ENCODE measurements around the gene MTSS2.

Gene MTSS2, protein sequence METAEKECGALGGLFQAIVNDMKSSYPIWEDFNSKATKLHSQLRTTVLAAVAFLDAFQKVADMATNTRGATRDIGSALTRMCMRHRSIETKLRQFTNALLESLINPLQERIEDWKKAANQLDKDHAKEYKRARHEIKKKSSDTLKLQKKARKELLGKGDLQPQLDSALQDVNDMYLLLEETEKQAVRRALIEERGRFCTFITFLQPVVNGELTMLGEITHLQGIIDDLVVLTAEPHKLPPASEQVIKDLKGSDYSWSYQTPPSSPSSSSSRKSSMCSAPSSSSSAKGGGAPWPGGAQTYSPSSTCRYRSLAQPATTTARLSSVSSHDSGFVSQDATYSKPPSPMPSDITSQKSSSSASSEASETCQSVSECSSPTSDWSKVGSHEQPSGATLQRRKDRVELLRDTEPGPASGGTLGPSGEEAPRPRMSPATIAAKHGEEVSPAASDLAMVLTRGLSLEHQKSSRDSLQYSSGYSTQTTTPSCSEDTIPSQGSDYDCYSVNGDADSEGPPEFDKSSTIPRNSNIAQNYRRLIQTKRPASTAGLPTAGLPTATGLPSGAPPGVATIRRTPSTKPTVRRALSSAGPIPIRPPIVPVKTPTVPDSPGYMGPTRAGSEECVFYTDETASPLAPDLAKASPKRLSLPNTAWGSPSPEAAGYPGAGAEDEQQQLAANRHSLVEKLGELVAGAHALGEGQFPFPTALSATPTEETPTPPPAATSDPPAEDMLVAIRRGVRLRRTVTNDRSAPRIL

DNA sequence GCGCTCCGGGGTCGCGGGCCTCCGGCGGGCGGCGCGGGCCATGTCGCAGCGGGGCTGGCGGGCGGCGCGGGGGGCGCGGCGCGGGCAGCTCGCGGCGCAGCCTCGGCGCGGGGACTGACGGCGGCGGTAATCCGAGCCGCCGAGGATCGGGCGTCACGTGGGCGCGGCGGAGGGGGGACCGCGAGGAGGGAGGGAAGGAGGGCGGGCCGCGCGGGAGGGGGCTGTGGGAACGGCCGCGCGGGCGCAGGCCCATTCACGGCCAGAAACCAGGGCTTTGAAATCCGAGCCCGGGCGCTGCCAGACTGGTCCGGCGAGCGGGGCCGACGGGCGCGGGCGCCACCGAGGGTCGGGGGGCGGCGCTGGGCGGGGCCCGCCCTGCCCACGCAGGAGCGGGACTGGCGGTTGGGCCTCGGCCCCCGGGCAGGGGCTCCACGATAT lies at the start of gene MTSS2:
Gene MTSS2, minus strand, starts transcription at position 116 of the 438 bp plus-strand sequence. CDS start 262 bp downstream, outside the sequence.
- peak; percentile 71 for DNase-seq

DNA sequence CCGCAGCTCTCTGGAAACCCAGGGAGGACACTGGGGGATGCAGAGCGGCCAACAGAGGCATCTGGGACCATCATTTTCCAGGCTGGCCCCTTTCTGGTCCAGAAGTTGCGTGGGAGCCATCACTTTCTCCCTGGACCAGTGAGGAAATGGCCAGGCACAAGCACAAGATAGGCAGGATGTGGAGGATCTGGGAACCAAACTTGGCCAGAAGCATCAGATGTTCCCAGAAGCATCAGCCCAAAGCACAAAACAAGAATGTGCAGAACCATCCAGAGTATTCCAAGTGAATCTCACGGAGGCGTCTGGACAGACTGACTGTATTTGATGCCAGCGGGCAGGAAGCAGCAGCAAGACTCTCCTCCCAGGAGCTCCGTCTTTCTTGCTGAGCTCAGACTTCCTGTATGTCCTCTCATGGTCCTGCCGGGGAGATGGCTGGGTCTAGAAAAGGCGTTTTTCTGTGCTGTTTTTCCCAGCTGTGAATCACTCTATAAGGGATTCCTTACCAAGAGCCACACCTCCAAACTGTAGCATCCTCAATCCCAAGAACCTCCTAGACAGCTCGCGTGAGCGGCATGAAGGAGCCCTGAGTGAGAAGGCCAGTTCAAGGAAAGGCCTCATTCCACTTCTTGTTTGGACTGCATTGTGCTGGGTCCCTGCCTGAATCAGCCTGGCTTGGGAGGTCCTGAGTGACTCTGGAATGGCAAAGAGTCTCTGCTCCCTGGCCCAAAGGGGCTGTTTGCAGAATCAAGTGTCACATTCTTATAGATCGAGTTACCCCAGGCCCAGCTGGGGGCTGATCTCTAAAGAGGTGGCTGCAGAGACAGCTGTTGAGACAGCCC lies 49.5 kb upstream of the MTSS2 start:
- no peak for DNase-seq

DNA sequence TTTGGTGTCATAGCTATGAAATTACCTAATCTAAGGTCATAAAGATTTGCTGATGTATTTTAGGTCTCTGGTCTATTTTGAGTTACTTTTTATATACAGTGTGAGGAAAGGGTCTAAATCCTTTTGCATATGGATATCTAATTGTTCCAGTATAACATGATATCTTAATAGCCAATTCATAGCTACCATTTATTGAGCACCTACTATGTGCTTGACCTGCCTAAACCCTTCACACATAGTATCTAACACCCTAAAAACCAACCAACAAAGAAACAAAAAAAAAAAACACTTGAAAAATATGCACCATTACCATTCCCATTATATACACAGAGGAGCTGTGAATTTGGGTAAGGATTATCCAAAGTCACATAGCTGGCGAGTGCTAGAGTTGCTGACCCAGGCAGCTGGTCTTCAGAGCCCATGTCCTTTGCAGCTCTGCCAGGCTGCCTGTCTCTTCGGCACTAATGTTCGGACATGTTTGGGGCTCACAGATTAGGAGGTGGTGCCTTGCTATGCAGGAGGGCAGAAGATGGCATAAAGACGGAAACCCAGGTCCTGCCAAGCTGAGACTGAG lies 48.8 kb upstream of the MTSS2 start:
- no peak for DNase-seq

DNA sequence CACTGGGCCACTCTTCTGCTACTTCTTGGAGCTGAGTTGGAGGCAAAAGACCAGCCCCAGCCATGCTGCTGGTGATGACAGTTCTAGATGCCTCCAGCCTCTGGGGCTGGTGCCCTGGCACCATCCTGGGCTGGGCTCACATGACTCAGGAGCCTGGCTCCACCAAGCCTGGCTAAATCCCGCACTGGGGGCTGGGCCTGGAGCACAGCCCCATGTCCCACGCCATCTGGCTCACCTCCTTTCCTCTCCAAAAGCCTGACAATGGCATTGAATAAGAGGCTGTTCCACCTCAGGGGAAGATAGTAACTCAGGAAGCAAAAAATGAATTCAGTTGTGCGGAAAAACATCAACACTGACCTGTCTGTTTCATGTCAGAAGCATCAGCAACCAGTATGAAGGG lies 45.1 kb upstream of the MTSS2 start:
- DNase-seq = no peak

DNA sequence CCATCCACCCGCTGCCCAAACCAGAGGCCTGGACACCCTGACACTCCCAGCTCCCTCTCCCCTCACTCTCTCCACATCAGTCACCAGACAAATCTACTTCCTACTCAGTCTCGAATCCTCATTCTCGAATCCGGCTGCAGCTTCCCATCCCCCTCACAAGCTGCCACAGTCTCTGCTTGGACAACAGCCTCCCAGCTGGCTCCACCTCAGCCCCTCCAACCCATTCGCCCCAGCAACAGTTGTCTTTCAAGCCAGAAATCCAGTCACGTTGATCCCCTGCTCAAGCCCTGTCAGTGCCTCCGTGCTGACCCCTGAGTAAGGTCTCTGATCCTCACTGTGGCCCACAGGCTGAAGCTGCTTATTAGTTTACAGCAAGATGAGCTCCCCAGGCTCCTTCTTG lies 44.2 kb upstream of the MTSS2 start:
- peak; percentile 55 for DNase-seq

DNA sequence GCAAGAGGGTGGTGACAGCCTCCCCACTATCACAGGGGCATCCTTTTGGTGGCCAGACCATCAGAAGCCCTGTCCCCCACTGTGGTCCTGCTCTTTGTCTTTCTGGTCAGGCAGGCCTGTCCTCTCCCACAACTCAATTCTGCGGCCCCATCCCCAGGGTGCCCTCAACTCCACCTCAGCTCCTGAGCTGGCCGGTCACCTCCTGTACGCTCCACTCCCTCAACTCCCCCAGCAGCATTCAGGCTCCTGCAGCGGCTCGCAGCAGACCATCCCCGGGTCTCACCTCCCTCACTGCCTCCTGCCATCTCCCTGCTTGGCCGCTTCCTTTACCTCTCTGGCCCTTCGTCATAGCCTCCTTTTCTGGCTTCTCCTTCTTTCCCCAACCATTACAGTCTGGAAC lies 43.4 kb upstream of the MTSS2 start:
- no peak for DNase-seq

DNA sequence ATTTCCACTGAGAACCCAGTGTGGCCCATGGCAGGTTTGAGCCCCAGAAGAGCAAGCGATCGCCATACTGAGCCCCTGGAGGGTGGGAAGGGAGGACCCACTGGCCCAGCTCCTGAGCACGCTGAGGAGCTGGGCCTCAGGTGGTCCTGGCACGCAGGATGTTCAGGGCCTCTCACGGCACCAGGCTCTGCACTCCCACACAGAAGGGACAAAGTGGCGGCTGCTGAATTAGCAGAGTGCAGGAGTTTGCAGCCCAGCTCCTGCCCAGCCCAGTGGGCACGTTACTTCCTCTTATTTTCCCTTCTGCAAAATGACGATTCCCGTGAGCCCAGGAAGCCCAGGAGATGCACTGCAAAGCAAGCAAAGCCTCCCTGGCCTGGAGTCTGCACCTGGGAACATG lies 42.3 kb upstream of the MTSS2 start:
- no peak for DNase-seq

DNA sequence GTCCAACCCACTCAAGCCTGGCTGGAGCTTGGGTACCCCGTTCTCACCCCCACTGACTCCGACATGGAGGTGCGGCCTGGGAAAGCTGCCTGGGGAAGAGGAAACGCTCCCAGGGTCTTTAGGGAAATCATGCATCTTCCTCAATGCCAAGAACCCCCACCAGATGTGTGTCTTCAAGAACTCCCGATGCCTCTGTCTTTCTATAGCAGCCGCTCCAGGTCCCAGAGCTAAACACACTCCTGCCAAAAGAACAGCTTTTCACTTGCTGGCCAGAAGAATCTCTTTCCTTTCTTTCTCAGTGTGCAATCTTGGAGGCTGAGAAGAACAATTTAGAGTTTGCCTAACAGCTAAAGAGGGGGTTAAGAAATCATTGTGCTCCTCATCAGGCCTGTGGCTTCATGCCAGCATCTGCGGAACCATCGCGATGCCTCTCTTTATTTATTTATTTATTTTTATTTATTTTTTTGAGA lies 41.1 kb upstream of the MTSS2 start:
- DNase-seq = no peak

DNA sequence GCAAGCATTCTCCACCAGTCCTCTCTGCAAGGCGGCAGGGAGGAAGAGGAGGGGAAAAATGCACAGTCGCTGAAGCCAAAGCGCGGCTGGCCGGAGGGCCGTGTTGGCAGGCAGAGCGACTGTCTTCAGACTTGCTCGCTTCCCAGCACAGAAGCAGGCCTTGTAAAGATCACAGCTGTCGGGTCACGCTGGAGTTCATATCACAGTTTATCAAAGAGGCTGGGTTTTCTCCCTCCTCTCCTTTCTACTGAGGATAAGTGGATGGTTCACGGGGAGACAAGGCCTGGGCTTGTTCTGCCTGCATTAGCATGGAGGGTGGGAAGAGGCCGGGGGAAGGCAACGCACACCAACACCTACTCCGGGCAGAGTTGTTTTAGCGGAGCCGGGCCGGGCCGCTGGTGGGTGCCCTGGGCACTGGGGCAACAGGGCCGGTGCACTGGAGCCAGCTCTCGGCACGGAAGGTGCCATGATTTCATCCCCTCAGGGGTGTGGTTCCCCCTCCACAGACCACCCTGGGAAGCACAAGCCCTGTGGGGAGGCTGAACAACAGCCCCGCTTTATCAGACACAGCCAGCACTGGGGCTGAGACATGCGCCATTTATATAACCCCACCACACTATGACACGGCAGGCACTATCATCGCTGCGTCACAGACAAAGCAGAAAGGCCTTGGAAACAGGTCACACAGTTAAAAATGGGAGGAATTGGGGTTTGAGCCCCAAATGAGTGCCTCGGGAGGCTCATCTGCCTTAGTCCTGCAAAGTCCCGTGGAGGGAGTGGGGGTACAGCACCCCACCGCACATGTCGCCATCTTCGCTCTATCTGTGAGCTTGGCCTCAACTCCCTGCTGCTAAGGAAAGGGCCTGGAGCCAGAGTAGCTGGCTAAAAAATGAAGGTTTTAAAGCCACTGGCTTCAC lies 40.3 kb upstream of the MTSS2 start:
- peak; percentile 70 for DNase-seq

DNA sequence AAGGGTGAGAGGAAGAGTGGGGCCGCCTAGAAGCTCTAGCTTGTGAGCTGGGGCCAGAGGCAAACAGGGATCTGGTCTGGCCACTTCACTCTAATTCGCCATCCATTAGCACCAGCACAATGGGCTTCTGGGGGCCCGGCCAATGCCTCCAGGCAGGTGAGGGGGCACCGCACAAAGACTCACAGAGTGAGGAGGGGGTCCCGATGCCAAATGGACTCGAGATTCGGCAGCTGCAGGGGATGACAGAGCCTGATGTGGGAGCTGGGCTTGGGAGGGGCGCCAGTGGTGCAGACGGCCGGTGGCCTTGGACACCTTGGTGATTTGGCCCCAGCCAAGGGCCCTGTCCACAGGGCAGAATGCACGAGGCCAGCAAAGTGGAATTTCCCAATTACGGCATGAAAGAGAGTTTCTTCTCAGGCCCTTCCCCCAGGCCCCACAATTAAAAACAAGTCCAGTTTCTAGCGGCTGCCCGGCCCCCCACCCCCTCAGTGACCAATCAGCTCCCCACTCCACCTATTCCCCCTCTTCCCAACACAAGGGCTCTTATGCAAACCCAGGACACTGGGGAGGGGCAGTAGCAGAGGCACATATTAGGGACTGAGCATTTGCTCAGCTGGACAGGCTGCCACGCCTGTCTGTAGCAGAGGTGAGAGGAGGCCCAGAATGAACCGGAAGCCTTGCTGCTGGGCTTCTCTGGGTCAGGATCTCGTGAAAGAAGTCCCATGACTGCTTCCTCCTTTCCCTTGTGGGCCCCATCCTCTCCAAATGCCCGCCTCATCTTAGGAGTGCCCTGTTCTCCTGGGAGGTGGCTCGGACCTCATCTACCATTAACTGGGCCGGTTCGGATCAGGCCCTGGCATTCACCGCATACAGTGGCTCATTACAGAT lies 39.4 kb upstream of the MTSS2 start:
- peak; percentile 43 for DNase-seq

DNA sequence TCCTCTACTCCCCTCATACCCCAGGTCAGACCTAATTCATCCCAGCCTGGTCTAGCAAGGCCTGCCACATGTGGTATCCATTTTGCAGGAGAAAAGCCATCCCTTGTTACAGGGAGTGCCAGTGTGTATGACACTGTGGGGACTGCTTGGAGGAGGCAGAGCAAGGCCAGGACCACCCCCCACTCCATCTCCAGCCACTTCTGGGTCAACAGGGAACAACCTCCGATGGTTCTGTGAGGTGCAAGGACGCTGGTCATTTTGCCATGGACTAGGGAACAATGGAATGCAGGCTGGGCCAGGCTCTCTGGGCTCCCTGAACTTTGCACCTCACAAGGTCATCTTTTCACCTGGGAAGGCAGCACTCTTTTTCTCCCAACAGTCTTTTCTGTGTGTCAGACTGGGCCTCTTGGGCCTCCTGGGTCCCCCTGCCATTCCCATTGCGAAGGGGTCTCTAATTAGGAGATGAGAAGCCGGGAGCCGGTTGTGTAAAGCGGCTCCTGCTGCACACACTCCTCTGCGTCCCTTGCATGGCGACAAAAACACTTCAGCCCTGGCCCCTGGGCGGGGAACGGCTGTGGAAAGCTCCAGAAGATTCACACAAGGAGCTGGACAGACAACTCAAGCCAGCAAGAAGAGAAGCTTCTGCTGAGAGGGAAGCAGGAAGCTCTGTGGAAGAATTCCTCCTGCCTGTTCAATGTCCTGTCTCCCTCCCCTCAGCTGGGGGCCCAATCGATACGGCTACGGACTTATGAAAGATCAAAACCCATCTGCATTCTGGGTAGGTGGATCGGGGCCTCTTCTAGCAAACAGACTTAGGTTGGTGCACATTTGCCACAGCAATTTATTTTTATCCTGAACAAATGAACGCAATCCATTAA lies 38.5 kb upstream of the MTSS2 start:
- peak; percentile 43 for DNase-seq

DNA sequence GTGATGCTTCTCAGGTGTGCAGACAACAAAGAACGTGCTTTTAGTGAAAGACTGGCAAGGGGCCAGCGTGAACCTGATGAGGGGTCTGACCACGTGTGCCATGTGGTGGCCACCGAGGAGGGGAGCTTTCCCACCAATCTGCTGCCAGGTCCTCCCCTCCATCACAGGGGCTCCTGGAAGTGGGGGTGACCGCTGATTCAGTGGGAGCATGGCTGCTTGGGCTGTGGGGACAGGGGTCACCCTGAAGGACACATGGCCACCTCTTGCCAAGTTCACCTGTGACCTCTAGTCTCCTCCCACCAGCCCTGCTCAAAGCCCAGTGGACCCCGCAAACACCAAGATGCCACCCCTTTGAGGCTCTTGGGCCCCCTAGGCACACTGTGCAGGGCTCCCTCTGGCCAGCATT lies 37.9 kb upstream of the MTSS2 start:
- no peak for DNase-seq

DNA sequence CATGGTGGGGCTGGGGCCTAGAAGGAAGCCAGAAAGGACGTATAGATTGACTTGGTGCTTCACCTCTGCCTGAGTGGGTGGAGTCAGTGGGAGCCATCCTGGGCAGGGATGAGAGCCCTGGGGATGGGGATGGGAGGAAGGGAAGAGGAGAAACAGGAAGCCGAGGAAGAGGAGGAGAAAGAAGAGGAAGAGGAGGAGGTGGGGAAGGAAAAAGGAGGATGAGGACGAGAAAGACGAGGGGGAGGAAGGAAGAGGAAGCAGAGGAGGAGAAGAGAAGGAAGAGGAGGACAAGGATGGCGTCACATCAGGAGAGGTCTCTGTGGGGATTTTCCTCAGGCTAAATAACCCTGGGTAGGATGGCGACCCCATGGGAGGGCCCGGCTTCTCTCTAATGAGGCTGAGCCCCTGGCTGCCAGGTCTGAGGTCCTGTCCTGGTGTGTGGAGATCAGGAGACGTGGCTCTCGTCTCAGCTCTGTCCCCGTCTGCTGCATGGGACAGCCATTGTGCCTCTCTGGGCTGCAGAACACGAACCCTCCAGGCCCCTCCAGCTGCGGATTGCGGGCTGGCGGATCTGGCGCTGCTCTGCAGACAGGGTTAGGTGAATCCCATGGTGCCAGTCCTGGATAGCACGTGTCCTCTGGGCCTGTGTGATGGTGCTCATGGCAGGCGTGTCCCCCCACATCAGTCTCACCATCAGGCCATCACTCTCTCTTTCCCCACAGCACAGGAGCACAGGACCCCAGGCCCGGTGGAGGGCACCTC lies 35.5 kb upstream of the MTSS2 start:
- no peak for DNase-seq

DNA sequence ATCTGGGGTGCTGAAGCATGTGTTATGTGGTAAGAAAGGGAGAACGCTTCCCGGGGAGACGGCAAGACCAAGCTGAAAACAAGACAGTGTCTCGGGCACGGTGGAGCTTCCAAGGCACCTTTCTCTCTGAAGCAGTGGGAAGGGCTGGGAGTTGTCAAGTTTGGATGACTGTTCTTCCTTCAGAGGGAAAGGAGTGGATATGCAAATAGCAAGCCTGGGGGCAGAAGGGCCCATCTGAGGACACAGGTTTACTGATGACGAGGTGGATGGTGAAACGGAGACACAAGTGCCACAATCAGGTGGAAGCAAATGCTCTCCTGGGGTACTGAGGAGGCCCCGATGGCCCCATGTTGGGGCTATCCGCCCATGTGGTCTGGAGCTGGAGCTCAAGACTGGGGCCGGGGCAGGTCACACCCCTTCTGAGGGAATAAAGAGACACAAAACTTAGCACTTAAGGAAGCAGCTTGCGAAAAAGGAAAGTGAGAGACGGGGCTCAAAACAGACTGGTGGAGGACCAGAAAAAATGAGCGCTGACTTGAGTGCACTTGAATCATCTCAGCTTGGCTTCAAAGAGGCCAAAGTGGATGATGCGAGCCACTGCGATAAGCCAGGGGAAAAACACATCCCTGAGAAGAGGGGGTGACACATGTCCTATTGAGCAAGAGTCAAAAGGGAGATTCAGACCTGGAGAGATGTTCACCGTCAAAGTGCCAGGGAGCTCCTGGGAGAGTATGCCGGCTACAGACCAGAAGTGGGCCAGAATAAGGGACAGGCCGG lies 34.8 kb upstream of the MTSS2 start:
- no peak for DNase-seq

DNA sequence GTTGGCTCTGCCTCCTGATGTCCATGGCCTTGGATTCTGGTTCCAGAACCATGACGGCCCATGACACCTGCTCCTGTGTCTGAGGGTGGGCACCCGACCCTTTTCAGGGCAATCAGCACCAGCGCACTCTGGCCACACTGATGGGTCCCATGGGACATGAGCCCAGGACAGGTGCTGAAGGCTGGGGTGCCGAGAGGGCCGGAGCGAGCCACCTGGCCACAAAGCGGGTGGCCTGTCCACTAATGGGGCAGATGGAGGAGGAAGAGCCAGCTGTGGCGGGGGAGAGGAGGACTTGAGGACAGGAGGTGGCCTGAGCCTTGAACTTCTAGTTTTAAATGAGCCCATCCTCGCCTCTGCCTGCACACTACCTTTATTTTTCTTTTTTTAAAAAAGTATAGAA lies 31.2 kb upstream of the MTSS2 start:
- no peak for DNase-seq

DNA sequence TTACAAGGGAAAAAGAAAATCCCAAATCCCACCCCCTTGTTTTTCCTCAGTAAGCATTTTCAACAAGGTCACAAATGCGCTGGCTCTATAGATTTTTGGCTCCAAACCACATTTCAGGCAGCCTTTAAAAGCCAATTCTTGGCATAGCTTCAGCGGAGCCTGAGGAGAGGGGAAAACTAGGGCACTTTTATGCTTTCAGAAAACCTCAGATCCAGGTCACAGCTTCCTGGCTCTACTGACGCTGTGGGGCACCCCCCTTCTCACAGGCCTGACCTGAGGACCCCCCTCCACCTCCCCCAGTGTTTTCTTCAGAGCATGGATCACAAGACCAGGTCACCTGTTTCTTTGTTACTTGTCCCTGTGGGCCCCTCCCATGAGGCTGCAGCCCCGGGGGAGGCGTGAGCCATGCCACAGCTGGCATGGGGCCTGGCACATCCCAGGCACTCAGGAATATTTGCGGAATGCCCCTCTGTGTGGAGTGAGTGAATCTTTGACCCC lies 30.1 kb upstream of the MTSS2 start:
- no peak for DNase-seq

DNA sequence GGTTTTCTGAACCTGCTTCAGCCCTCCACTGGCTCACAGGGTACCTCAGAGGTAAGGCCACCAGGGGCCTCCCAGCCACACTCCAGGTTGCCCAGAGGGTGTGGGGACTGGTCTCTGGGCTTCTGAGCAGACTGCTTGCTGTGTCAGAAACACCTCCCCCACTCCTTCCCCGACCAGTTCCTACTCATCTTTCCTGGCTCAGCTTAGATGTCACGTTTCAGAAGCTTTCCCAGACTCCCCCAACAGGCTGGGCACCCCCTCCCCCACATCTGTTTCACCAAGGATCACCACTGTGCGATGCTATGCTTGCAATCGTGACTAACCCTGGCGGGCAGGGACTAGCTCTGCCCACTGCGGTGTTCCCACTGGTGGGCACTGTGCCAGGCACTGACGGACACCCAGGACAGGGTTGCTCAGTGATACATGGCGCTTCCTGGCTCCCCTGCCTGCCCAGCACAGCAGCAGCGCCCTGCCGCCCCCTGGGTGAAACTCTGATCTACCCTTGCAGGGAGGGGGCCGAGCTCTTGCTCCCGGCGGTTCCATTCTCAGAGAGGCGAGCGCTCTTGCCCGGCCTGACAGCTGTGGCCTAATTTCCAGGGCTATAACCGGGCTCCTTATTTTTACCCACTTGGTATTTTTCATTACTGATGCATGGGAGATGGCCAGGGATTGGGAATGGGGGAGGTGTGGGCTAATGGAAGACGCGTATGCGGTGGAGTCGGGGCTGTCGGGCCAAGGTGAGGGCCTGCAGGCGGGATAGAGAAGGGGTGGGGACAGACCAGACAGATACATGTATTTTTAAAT lies 29.4 kb upstream of the MTSS2 start:
- peak; percentile 83 for DNase-seq
